Endothelial cell (in vitro differentiated cells): ENCODE measurements around the gene CHST11. TPM values are rescaled to one million over a fixed set of nuclear protein-coding genes. Genes with fewer than 3 reads are reported as not detected.

Experiments
- DNase-seq: peaks from one replicate; pipeline ENCODE4 v3.0.0; 2021; ENCODE audit warnings: low spot score
- H3K27ac Mint-ChIP-seq: one replicate; pipeline ENCODE4 v1.8.0; 2021; ENCODE audit warnings: mixed read lengths, inconsistent platforms; ENCODE audit not compliant: unreplicated experiment
- H3K27me3 Mint-ChIP-seq: one replicate; pipeline ENCODE4 v1.8.0; 2021; ENCODE audit warnings: mild to moderate bottlenecking, moderate library complexity, mixed read lengths, inconsistent platforms; ENCODE audit not compliant: unreplicated experiment
- H3K36me3 Mint-ChIP-seq: one replicate; pipeline ENCODE4 v1.8.0; 2021; ENCODE audit warnings: mild to moderate bottlenecking, low read depth, mixed read lengths, inconsistent platforms; ENCODE audit not compliant: unreplicated experiment
- H3K4me1 Mint-ChIP-seq: one replicate; pipeline ENCODE4 v1.8.0; 2021; ENCODE audit warnings: mild to moderate bottlenecking, mixed read lengths, inconsistent platforms; ENCODE audit not compliant: unreplicated experiment
- H3K4me3 Mint-ChIP-seq: one replicate; pipeline ENCODE4 v1.8.0; 2021; ENCODE audit warnings: mild to moderate bottlenecking, mixed read lengths, inconsistent platforms; ENCODE audit not compliant: unreplicated experiment
- H3K9me3 Mint-ChIP-seq: one replicate; pipeline ENCODE4 v1.8.0; 2021; ENCODE audit warnings: mixed read lengths, inconsistent platforms; ENCODE audit not compliant: unreplicated experiment
- CTCF ChIP-seq: fragments of 200-600 bp; sonication (generic); IDR thresholded peaks from one replicate; pipeline ENCODE4 v1.5.0; 2021; ENCODE audit warnings: antibody characterized with exemption; ENCODE audit not compliant: unreplicated experiment
- total RNA-seq: library from RNA; stranded (reverse); fragmentation: NEBNext Ultra II Directional; extraction: Animal tissue kit (Norgen Biotek cat#: 25700); gene quantifications from one replicate; pipeline ENCODE4 v1.2.1, GENCODE V29; 2021; ENCODE audit not compliant: unreplicated experiment

CHST11 gene
- total RNA-seq, 1 donor from 2014 or later, result 11.8 TPM

- TF ChIP-seq CTCF, result no peak
- H3K4me3 Mint-ChIP-seq, result no peak overlapping the region
- peaks cover 10% of the 10 kb centered on the region for H3K4me1 Mint-ChIP-seq
- DNase-seq, result no peak
- H3K36me3 Mint-ChIP-seq, result no peaks in the 10 kb centered on the region
- no peak overlapping the region for H3K27ac Mint-ChIP-seq
- H3K9me3 Mint-ChIP-seq, result no peaks in the 10 kb centered on the region
- peaks cover 2% of the 10 kb centered on the region for H3K27me3 Mint-ChIP-seq
Observed at GRCh38 chr12:104463368-104463767, 6.6 kb downstream of the CHST11 start.

- TF ChIP-seq CTCF, result no peak
- no peaks in the 10 kb centered on the region for H3K9me3 Mint-ChIP-seq
- no peak for DNase-seq
- peaks cover 5% of the 10 kb centered on the region for H3K4me1 Mint-ChIP-seq
- no peaks in the 10 kb centered on the region for H3K27me3 Mint-ChIP-seq
- no peak overlapping the region for H3K27ac Mint-ChIP-seq
- H3K36me3 Mint-ChIP-seq, result no peaks in the 10 kb centered on the region
- H3K4me3 Mint-ChIP-seq, result no peak overlapping the region
Observed at GRCh38 chr12:104464899-104465298, 8.2 kb downstream of the CHST11 start.

- Mint-ChIP-seq H3K4me1 (peaks cover 5% of the 10 kb centered on the region), H3K36me3 (no peaks in the 10 kb centered on the region), H3K9me3 (no peaks in the 10 kb centered on the region), H3K4me3 (no peak overlapping the region), H3K27me3 (no peaks in the 10 kb centered on the region), H3K27ac (no peak overlapping the region)
- no peak for DNase-seq
- TF ChIP-seq CTCF, result no peak
Observed at GRCh38 chr12:104466709-104467345, 10.1 kb downstream of the CHST11 start.

GRCh38 chr12:104467346-104467837 lies 10.6 kb downstream of the CHST11 start:
- Mint-ChIP-seq H3K36me3 (no peaks in the 10 kb centered on the region), H3K27me3 (no peaks in the 10 kb centered on the region), H3K9me3 (no peaks in the 10 kb centered on the region), H3K4me3 (no peak overlapping the region), H3K4me1 (peaks cover 5% of the 10 kb centered on the region), H3K27ac (no peak overlapping the region)
- no peak for TF ChIP-seq CTCF
- DNase-seq, result no peak

- Mint-ChIP-seq H3K27me3 (peaks cover 3% of the 10 kb centered on the region), H3K27ac (no peak overlapping the region), H3K4me1 (no peaks in the 10 kb centered on the region), H3K9me3 (no peaks in the 10 kb centered on the region), H3K36me3 (no peaks in the 10 kb centered on the region), H3K4me3 (no peak overlapping the region)
- no peak for TF ChIP-seq CTCF
- DNase-seq, result no peak
Observed at GRCh38 chr12:104468371-104468770, 11.6 kb downstream of the CHST11 start.
